GM21576 (cell line): ENCODE measurements around the gene MTAP.
"Not testable (repeated sequence)": the region's sequence is repeated elsewhere in the genome, so short reads cannot be mapped to it uniquely, and the experiment has no call there.

ENCODE experiments used
- ATAC-seq: cut with Tn5 transposase; IDR thresholded peaks from one replicate; pipeline ENCODE4 v1.9.1; 2021; ENCODE audit warnings: mild to moderate bottlenecking, moderate library complexity; ENCODE audit not compliant: unreplicated experiment

Gene MTAP

DNA sequence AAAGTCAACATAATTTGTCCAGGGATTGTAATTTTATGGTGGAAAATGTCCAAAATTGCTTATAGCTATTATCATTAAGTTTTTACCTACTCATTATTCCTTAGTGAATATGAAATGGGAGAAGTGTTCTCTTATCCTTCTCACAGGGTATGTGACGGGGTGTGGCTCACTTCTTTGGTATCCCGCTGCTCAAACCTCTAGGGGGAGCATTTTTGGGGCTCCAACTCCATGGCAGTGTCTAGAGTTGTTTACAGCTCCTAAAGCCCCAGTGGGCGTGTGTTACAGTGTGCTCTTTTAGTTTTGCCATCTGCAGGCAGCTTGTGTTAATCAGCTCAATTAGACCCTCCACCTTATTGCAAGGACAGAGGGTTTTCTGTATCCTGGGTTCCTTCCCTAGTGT lies 102.3 kb downstream of the MTAP start:
- no peak for ATAC-seq

DNA sequence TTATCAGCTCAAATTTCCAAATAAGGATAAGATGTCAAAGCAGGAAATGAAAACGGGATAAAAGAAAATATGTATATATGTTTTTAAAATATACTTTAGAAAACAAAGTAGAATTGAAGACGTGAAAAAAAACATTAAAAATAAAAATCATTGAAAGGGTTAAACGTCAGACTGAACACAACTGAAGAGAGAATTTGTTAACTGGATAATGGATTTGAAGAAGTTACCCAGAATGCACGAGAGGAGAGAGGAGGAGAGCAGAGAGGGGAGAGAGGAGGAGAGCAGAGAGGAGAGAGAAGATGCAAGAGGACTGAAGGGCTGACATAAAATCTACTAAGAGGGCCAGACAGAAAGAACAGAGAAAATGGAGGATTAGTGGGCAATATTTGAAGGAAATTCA lies 103.8 kb downstream of the MTAP start:
- no peak for ATAC-seq

DNA sequence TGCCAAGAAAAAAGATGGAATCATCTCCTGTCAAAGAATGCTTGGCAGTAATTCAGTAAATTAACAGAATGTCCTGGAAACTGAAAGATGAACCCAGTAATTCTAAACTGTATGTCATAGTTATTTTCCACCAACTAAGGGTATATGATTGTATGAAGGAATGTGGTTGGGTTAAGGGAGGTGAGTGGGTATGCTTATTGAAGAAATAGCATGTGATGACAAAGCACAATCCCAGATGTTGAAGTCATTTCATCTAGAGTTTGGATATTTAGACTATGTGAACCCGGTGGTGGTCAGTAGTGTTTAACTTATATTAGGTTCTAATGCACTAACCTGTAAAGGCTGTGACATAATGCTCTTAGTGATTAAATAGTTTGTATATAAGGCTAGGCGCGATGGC lies 104.4 kb downstream of the MTAP start:
- no peak for ATAC-seq

DNA sequence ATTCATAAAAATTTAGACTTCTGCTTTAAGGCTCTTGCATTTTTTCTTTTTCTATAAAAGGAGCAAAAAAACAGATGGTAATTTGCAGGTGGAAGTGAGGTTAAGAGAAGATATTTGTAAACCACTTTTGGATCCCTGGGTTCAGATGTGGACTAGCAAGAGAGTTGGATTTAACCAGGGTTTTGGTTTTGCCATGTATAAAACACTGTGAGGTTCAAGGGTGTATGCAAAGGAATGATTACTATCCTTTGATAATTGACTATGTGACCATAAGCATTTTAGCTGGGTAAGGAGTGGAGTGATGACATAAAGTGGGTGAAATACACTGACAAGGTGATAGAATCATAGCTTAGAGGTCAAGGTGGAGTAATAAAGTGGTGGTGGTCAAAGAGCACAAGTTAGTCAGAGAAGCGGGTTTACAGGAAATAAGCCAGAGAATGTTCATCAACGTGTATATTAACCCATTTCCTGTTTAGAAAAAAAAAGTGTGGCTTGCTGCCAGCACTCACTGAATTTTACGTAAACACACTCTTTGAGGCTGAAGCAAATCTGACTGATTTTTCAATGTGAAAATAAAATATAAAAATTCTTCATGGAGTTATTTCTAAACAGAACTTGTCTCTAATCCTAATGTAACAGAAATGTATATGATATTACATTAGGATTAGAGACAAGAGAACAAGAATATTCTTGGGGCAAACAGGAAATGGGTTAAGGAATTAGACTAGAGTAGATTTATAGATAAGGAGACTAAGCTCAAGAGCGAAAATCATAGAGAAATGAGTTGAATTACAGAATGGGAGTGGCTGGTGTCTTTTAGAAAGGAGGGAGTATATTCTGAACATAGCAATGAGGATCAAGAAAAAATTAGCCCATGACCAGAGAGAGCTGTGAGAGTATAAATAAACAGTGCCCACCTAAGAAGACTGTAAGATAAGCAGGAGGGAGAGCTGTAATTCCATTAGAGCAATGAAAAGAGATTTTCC lies 117.2 kb downstream of the MTAP start:
- peak; percentile 88 for ATAC-seq

DNA sequence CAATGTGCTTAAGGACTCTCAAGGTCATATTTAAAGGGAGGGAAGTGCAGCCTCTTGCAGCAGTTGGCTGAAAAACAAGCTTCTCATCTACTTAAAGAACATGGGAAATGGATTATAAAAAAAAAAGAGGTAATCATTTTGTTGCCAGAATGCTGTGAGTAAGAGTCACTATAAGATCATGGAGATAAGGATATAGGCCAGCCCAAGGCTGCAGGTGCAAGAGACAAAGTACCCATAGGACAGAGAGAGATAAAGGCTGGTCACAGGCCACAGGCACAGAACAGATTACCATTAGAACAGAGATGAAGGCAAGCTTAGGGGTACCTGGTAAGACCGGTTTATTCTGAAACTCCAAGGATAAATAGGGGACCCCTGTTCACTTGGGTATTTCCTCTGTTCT lies 121.3 kb downstream of the MTAP start:
- ATAC-seq, result no peak

DNA sequence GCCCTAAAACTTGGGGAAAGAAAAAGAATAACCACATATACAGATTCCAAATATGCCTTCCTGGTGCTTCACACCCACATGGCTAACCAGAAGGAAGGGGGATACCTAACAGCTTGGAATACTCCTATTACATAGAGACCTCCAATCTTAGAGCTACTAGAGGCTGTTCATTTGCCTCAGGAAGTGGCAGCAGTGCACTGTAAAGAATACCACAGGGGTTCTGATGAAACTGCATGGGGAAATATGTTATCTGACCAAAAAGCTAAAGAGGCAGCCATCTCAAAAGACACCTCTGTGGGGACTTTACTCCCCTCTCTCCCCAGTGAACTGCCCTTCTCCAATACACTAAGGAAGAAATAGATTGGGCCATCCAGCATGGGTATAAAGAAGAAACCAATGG lies 125.3 kb downstream of the MTAP start:
- no peak for ATAC-seq

DNA sequence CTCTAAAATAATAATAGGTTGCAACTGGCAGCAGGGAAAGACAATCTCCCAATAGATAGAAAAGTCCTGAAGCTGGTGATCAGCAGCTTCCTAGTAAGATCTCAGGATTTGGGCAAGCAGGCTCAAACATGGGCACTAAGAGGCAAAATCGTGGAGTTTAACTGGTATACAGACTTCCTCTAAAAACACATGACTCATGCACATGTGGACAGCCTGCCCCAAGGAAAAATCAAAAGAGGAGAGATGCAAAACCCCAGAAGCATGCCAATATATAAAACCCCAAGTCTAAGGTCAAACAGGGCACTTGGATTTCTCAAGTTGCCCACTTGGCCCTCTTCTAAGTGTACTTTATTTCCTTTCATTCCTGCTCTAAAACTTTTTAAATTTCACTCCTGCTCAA lies 129.0 kb downstream of the MTAP start:
- ATAC-seq, result no peak

DNA sequence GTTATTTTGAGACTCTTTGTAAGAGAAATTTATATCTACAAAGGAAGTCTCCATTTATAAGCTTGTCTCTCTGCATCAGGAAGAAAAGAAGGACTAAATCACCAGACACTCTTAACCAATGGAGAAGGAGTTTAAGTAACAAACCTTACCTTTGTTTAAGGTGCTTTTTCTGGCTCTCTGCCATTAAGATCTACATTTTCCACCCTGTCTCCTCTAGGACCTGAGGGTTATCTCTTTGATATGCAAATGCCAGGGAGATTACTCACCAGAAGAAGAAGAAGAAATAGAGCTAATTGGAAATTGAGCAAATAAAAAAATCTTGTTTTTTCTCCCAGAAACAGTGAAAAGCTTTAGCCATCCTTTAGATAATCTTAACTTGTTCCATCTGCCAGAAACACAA lies 130.8 kb downstream of the MTAP start:
- ATAC-seq, result no peak

DNA sequence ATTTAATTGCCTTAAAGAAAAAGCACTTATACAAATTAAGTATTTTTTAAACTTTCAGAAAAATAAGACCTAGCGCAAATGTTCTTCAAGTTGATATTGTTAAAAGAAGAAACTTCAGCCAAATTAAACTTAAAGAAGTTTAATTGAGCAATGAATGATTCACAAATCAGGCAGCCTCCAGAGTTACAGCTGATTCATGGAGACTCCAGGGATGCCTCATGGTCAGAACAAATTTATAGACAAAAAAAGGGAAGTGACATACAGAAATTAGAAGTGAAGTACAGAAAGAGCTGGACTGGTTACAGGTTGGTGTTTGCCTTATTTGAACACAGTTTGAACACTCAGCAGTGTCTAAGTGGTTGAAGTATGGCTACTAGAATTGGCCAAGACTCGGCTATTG lies 131.4 kb downstream of the MTAP start:
- no peak for ATAC-seq

DNA sequence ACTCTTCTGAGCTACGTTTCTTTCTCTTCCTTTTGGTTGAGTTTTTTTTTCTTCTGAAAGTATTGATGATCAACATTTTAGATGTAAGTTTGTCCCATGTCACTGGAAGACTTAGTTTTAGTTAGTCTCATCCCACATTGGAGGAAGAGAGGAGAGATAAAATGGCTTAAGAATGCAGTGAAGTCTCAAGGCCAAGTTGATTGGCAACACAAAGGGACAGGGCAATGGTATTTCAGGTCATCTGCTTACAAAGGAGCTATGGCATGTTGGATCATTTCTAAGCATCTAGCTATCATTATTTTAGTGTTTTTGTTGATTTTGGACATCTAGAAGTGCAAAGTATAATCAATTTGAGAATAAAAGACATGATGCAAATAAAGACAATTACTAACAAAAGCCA lies 133.2 kb downstream of the MTAP start:
- ATAC-seq, result no peak

DNA sequence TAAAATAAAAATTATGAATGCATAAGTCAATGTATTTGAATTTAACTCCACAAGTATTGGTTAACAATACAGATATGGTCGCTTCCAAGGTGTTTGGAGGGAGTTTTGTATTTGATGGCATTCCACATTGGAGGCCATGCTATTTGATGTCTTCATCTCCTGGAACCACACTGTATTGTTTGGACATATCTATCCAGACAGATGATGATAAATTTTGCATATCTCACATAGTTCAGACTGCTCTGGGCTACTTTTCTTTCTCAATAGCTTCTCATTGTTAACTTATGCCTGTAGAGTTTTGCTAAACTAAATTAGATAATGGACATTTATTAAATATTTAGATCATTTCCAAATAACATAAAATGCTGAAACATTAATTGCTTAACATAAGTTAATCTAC lies 133.7 kb downstream of the MTAP start:
- ATAC-seq, result no peak

DNA sequence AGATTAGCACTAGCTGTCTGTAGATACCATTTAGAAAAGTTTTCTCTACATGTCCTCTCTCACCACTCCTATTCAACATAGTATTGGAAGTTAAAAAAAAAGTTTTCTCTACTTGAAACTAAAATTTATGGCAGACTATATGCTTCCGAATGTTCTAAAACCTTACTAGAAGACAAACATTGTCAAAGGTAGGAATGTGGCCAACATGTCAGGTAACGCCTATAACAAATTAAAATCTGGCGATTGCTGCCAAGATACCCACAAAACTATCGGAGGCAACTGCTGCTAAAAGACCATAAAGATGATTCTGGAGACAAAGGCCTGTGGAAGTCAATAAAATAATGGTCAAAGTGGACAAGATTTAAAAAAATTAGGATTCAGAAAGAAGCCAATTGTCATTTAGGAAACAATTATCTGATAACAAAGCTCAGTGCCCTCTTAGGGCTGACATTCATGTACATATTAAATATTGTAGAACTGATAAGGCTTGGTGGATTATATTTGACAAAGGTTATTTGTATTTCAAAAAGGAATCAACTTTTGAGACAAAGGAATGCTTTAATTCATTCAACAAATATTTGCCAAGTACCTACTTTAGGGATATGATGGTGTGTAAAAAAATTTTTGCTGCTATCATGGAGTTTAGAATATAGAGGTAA lies 139.0 kb downstream of the MTAP start:
- ATAC-seq, result no peak

DNA sequence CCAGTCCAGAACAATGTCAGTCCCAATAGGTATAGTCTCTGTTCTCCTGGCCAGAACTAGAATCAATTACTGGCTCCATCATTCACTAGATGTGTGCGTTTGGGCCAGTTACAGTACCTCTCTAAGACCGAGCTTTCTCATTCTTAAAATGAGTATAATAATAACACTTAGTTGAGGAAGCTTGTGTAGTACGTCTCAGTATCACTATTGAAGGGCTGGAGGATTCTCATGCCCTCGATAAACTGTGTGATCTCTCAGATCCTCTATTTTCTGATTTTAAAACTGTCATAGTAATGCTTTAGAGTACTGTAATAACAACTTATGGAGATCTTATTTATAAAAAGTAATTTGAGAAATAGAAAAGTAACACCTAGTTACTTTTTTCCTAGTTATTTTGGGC lies 141.0 kb downstream of the MTAP start:
- ATAC-seq, result no peak

DNA sequence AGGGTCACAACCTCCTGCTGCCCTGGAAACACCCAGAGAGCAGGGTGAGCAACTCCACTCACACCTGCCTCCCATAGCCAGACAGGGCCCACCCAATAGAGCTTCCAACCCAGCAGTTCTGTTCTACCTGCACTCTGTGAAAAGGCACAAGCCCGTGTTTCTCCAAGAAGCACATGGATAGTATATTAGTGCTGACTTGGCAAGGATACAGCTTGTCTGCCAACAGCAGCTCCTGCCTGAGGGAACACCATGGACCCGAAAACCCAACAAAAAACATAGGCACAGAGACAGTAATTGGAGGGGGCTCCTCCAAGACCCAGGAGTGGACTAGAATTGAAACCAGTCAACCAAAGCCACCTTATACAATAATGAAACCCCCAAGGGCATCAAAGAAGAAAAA lies 143.2 kb downstream of the MTAP start:
- no peak for ATAC-seq

DNA sequence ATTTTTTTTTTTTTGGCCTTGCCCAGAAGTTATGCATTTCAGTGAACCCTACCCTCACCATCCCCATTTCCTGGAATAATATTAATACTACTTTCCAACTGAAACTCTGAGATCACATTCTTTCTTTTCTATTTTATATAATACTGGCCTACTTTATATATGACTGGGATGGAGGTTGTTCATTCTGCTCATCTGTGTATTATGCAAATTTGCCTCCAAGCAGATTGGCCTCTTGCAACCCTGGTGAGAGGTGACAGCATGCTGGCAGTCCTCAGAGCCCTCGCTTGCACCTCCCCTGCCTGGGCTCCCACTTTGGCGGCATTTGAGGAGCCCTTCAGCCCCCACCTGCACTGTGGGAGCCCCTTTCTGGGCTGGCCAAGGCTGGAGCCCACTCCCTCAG lies 156.4 kb downstream of the MTAP start:
- ATAC-seq, result no peak

DNA sequence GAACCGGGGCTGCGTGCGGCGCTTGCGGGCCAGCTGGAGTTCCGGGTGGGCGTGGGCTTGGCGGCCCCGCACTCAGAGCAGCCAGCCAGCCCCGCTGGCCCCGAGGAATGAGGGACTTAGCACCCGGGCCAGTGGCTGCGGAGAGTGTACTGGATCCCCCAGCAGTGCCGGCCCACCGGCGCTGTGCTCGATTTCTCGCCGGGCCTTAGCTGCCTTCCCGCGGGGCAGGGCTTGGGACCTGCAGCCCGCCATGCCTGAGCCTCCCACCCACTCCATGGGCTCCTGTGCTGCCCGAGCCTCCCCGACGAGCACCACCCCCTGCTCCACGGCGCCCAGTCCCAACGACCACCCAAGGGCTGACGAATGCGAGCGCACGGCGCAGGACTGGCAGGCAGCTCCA lies 156.8 kb downstream of the MTAP start:
- not testable (repeated sequence) for ATAC-seq

DNA sequence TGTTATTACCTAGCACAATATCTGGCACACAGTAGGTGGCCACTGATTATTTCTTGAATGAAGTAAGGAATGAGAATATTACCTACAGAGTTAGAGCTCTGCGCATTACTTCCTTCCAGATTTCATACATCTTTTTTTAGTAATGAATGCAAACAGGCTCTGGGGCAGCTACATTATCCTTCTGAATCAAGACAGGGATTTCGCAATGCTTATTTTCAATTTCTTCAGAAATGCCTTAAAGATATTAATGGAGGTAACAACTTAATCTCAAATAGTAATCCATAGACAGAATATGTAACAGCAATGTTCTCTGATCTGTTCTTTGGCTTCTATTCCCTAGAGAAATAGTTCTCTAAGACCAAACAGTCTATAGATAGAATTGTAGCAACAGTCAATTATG lies 159.1 kb downstream of the MTAP start:
- ATAC-seq, result no peak

DNA sequence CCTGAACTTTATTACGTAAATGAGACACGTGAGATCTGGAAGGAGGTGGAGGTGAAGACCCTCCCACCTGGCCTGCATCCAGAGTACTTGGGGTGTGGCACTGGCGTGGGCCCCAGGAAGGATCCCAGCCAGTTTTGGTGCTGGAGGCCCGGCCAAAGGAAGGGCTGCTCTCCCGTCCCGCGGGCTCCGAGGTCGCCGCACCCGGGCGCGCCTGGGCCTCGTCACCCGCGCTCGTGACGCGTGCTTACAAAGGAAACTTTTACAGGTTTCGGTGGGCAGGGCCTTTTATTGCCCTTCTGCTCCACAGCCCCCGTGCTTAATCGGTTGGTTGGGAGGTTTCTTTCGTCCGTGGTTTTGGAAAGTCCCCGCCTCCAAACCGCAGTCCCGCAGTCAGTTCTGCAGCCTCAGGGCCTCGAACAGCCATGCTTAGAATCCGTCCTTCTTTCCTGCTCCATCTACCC lies 162.5 kb downstream of the MTAP start:
- peak; percentile 46 for ATAC-seq

DNA sequence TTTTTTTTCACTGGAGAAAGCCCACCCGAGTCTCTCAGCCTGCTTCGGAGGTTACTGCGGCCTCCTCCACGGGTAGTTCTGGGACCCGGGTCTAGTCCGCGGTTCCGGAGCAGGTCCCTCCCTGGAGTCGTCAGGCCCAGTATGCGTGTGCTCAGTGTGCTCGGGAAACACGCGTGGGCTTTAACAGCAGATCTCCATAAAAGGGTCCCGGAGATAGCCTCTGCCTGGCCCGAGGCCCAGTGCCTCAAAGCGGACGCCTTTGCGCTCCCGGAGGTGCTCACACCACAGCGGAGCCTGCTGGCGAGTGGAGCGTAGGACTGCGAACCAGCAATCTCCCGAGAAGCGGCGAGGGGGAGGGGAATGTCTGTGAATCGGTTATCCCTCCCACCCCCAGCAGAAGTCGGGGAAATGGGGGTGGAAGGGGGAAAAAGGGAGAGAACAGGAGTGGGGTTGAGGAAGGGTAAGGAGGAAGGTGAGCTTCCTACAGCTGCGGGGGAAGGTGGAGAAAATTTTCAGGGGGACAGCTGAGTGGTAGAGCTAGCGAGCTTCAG lies 163.0 kb downstream of the MTAP start:
- peak; percentile 88 for ATAC-seq

DNA sequence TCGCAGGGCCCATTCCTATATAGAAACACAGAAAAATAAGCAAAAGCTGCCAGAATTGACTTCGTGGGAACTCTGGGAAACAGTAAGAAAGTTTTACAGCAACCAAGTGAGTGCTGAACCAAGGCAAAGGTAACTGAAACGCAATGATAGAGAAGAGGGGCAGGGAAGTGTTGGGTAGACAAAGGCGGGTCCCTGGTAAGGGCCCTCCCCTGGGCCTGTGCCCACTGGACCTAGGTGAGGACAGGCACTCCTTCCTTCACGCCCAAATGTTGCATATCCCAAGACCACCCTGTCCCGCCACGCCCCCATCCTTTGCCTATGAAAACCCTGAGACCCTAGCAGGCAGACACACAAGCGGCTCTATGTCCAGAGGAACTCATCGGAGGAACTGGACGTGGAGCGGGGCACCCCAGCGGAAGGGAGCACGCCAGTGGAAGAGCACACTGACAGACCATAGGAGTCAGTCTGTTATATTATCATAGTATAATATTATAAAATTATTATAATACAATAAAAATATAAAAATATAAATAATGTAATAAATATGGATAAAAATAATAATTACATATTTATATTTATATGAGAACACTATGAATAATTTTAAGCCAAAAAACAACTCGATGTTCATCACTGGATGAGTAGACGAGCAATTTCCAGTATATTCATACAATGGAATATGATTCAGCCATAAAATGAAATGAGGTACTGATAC lies 163.9 kb downstream of the MTAP start:
- no peak for ATAC-seq

DNA sequence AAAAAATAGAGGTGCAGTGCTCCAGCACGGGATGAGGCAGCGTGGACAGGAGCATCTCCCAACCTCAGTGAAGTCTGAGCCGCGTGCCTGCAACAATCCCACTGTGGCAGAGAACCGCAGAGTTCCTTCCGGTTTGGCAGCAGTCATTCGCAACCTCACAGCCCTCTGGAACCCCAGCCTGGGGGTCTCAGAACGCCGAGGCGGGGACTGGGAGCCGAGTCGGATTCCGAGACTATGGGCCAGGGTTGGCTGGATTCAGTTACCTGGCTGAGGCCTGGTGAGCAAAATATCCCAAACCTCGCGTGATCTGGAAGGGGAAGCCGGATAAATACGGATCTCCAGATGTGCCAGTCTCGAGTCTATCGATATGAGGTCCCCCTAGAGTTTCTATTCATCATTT lies 164.7 kb downstream of the MTAP start:
- no peak for ATAC-seq
